HG02981 (cell line): ENCODE results near the gene GRB14.
"Not testable (repeated sequence)": the region's sequence is repeated elsewhere in the genome, so short reads cannot be mapped to it uniquely, and the experiment has no call there.

Experiments used
- ATAC-seq: cut with Tn5 transposase; IDR thresholded peaks from one replicate; pipeline ENCODE4 v1.9.1; 2021; ENCODE audit warnings: mild to moderate bottlenecking, moderate library complexity; ENCODE audit not compliant: unreplicated experiment

GRB14 gene

DNA sequence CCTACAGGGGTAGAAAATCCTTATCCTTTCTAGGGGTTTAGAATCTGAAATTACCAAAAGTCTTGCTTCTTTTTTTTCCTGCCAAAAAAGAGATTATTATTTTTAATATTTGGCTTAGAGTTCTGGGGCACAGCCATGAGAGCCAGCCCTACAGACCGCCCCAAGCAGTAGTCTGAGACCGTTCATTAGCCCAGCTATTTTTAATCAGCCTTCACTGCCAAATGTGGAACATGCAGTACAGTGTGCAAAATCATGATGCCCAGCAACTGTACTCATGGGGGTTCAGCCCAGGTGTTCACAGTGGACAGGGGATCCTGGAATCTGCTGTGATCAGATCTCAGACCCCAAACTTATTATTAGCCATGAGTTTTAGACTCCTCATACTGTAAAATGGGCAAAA, 60.4 kb downstream of the GRB14 start:
- ATAC-seq, result no peak

DNA sequence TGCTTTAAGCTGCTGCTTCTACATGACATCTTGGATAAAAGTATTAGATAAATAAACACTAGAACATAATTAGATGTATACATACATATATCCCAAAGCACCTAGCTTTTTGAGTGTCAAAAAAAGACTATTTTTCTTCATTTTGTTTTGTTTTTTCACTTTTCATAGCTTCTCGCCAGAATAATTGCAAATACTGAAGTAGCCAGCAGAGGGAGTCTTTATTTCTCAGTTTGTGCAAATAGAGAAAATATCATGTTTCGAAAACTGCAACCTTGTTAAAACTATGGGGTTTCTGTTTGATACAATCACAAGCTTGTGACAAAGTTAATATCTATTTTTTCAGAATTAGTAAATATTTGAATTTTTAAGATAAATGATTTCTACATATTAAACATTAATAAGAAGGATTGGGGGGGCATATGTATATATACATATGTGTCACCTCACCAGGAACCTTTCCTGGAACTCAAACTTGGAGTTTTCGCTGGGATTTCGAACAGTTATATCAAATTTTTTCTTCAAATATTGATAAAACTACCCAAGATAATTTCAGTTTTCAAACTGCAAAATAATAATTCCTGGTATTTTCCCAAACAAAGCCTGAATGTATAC, 61.0 kb downstream of the GRB14 start:
- no peak for ATAC-seq

DNA sequence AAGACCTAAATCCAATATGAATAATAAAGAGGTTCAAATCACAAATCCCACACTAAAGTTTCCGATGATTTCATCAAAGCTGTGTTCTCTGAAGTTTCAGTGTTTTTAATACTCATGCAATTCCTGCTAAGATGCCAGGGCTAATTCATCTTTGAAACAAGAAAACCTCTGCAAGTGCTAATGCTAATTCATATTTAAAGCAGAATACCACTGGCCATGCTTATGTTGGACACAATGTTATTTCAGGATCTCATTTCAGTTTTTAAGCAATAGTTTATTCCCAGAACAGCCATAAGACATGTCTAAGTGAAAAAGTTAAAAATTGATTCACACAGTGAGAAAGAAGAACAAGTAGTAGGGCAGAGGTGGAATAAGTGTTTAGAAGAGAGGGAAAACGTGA, 62.8 kb downstream of the GRB14 start:
- ATAC-seq, result no peak

DNA sequence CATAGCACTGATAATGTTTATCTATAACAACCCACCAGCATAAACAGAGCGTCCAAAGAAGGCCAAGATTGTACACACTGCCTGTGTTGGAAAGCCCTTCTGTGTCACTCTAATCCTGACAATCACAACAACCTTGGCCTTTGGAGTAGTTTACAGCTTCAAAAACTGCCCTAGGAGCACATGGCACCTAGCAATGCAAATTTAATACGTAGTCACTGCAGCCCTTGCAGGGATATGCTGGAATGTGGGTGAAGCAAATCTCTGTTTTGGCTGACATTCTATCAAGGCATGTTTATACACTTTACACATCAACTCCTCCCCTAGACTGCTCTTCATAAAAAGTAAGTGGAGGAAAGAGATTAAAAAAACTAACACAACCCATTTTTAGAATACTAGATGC, 66.8 kb downstream of the GRB14 start:
- no peak for ATAC-seq

DNA sequence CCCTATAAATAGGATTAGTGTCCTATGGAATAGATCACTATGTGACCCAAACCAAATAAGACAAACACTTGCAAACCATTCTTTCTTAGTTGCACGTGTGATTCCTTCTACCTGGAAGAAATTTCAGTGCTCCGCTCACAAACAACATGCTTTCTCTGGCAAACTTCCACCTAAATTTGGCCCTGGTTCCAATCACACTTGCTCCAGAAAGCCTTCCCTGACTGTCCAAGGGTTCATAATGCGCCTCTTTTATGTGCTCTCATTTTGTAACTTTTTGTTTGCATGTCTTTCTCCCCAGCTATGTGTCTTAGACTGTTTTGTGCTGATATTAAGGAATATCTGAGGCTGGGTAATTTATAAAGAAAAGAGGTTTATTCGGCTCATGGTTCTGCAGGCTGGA, 69.8 kb downstream of the GRB14 start:
- no peak for ATAC-seq

DNA sequence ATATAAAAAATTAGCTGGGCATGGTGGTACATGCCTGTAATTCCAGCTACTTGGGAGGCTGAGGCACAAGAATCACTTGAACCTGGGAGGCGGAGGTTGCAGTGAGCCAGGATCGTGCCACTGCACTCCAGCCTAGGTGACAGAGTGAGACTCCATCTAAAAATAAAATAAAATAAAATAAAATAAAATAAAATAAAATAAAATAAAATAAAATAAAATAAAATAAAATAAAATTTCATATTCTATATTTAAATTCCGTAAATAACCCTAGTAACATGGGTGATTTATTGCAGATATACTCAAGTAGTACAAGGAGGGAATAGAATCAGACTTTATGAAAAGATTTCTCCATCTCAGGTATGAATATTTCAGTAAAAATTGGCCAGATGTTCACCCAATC, 71.6 kb downstream of the GRB14 start:
- not testable (repeated sequence) for ATAC-seq

DNA sequence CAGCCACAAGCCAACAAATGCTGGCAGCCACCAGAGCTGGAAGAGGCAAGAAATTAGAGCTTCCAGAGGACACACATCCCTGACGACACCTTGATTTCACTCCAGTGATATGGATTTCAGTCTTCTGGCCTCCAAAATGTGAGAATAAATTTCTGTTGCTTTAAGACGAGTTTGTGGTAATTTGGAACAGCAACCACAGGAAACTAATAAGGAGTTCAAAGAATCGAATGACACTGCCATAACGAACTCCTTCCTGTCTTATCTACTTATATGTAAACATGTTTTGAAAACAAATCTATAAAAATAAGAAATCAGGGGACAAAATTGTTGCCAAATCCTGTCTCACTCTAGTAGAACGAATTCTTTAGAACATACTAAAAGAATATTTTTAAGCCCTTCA, 75.8 kb downstream of the GRB14 start:
- ATAC-seq, result no peak

DNA sequence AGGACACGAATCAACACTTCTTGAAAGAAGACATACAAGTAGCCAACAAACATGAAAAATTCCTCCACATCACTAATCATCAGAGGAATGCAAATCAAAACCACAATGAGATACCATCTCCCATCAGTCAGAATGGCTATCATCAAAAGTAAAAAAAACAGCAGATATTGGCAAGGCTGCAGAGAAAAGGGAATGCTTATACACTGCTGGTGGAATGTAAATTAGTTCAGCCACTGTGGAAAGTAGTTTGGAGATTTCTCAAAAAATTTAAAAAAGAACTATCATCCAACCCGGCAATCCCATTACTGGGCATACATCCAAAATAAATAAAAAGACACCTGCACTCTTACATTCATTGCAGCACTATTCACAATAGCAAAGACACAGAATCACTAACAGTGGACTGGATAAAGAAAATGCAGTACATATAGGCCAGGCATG, 78.7 kb downstream of the GRB14 start:
- no peak for ATAC-seq

DNA sequence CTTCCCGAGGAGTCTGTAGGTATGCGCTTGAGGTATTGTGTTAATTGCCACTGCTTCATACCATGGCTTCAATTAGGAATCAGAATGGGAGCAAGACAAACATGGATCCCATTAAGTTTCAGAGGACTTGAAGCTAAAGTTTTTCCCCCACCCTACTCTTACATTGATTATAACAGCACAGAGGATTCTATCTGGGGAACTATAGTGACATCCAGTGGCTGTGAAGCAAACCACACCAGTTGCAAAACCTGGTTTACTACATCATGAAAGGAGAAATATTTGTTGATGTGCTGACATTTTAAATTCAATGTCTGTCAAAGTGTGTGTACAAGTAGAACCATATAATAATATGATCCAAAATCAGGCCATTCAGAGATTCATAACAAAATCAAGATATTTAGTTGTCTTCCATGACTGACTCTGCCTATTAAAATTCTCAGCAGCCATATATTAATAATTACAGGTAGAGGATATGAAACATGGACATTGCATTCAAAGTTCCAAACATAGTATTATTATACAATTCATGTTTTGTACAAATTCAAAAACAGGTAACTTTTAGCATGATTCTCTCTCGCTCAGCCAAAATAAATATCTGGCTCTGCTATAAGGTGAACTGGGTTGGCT, 82.9 kb downstream of the GRB14 start:
- ATAC-seq, result peak; percentile 68

DNA sequence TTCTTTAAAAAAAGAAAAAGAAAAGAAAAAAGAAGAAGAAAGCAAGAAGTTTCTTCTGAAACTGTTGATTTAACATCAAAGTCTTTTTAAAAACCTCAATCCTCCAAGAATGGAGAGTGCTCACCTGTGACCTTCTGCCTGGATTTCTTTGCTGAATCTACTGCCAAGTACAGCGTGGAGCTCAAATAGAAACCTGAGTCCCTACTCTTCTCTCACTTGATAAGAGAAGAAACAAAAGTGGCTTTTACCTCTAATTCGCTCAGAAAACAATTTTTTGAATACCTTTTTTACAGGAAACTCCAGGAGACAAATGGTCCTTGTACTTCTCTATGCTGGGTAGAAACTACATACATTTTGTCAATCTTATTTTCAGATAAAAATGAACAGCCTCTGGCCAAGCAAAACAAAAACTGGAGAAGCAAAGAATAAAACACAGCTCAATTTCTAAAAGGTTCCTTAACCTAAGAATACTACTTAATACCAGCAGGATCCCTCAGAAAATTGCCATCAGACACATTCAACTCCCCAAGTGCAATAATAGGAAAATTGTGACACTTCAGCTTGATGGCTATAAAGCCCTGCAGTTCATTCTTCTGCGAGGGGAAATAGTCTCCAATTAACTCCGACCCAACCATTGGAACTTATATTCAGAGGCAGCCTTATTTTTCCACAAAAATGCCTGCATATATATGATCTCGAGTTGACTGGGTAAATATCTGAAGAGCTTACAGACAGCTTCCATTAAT, 85.8 kb downstream of the GRB14 start:
- no peak for ATAC-seq

DNA sequence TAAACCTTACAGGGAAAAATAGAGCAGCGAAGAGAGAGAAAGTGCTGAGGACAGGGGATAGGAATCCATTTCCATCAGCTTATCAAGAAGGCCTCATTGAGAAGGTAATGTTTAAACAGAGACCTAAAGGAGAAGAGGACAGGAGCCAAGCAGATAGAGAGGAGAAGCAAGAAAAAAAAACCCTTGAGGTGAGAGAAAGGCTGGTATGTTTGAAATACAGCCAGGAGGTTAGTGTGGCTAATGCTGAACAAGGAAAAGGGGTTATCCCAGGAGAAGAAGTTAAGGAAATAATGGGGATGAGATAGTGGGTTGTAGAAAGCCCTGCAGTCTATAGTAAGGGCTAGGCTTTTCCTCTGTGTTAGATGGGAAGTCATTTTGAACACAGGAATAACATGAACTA, 90.8 kb downstream of the GRB14 start:
- ATAC-seq, result no peak

DNA sequence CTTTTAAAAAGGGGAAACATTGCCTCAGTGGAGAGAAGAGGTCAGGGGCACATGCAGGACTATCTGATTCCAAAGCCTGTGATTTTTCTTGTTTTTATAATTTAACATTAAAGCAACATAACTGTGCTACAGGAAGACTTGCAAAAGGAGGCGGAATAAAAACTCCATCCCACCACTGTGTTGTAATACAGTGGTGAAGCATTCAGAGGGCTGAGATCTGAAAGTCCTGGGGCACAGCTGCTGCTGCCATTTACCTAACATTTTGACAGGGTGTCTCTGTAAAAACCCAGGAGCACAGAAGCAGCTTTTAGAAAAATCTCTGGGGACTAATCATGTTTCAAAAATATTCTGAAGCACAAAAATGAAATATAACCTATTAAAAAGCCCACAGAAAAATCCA, 97.6 kb downstream of the GRB14 start:
- ATAC-seq, result no peak

DNA sequence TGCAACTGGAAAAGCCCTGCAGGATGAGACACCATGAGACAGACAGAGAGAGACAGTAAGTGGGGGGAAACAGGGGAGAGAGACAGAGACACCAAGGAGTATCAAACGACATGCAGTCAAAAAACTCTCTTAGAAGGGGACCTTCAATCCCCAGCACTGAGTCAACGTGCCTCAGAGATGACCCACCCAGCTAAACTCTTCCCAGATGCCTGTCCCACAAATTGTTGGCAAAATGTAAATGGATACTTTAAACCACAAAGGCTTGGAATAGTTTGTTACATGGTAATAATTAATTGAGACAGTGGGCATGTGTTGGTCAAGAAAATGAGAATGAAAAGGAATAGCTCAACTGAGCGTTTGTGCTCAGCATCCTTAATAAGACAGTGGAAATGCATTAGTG, 98.3 kb downstream of the GRB14 start:
- no peak for ATAC-seq

DNA sequence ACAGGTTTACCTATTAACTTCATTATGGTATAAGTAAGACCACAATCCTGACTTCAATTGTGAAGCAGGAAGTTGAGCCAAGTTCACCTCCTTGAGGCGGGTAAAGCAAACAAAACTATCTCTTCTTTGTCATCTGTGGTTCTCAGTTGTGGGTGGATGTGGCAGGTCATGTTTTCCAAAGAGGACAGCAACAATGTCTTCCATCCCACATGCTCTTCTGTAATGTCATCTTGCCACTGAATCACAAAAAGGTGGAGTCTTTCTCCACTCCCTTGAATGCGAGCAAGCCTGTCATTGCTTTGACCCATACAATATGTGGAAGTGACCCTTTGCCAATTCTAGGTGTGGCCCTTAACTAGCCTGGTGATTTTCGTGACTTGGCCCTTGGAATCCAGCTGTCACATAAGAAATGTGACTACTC, 98.7 kb downstream of the GRB14 start:
- ATAC-seq, result no peak

DNA sequence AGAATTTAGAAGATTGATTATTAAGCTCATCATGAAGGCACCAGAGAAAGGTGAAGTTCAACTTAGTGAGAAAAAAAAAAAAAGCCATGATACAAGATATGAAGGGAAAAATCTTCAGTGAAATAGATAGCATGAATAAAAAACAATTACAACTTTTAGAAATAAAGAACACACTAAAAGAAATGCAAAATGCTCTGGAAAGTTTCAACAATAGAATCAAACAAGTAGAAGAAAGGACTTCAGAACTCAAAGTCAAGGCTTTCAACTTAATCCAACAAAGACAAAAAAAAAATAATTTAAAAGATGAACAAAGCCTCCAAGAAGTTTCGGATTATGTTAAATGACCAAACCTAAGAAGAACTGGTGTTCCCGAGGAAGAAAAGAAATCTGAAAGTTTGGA, 105.5 kb downstream of the GRB14 start:
- ATAC-seq, result no peak

DNA sequence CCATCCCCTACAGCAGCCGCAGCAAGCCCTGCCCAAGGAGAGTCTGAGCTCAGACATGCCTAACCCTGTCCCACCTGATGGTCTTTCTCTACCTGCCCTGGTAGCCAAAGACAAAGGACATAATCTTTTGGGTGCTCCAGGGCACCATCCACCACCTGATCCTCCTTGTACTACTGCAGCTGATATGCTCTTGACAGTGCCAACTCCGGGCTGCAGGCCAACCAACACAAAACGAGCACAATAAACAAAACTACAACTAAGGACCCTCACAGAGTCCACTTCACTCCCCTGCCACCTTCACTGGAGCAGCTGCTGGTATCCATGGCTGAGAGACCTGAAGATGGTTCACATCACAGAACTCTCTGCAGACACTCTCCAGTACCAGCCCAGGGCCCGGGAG, 106.3 kb downstream of the GRB14 start:
- no peak for ATAC-seq

DNA sequence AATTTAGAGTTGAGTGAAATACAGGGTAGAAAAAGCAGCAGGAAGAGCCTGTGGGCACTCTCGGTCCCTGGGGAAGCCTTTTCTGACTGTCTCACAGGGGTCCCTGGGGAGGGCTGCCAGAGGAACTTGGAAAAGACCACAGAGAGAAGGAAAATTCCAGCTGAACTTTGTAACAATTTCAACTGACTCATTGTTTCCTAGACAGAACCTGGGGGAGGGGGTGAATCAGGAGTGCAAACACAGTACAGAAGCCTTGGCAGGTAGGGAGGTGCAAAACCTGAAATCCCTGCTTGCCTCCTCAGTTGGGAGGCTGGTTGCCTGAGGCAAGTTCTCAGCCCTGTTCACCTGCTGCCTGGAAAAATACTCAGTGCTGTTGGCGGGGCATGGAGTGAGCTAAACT, 106.8 kb downstream of the GRB14 start:
- no peak for ATAC-seq

DNA sequence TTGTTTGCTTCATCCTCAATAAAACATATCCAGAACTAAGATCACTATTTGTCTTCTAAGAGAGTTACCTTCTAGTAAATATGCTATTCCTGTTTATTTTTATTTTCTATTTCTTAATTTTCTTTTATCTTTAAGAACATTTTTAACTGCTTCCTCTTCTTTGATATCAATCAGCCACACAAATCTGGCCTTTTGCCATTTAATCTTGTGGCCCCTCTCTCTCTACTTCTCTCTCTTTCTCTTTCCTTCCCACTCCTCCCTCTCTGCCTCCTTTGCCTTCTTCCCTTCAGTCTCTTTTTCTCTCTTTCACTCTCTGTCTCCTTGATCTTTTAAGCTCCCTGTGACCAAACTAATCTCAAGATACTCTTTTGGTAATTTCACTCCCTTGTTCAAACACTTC, 108.4 kb downstream of the GRB14 start:
- no peak for ATAC-seq

DNA sequence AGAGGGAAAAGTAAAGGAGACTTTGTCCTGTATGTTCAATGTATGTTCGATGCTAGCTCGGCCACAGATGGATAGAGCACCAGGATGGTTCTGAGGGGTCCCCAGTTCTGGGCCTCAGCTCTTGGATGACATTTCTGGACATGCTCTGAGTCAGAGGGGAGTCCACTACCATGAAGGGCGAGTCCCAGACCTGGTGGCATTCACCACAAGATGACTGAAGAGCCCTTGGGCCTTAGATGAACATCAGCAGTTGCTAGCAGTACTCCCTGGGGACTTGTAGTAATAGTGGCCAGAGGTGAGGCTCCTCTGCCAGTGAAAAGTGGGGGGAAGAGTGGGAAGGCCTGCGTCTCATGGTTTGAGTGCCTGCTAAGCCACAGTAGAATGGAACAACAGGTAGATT, 109.5 kb downstream of the GRB14 start:
- no peak for ATAC-seq

DNA sequence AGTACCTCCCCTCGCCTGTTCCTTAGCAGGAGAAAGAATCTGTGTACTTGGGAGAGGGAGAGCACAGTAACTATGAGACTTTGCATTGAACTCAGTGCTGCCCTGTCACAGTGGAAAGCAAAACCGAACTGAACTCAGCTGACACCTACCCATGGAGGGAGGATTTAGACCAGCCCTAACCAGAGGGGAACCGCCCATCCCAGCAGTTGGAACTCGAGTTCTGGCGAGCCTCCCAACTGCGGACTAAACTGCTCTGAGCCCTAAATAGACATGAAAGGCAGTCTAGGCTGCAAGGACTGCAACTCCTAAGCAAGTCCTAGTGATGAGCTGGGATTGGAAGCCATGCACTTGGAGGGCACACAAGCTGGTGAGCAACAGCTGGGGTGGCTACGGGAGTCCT, 110.4 kb downstream of the GRB14 start:
- no peak for ATAC-seq

DNA sequence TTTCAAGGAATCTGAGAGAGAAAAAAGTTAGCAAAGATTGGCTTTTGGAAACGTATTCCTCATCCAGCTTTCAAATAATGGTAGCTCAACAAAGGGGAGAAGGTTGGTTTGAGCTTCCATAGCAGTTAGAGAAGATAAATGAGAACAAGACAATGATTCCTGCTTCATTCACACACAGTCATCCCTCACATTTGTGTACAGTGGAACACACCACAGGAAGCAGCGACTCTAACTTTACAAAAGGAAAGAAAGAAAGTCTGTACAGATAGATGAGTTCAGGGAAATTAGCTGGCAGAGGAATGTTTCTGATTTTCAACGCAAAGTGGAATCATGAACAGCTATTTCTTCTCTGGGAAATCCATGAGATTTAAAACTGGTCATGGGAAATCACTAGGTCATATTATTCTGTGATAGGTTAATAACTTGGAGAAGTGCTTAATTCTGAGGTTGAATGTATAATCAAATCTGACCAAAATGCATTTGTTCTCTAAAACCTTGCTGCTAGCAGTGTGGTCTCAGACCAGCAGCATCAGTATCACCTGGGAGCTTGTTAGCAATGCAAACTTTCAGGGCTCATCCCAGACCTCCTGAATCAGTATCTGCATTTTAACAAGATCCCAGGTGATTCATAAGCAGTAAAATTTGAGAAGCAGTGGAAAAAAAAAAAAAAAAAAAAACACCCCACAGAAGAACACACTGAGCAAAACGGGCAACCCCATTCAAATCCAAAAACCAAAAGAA, 112.0 kb downstream of the GRB14 start:
- no peak for ATAC-seq

DNA sequence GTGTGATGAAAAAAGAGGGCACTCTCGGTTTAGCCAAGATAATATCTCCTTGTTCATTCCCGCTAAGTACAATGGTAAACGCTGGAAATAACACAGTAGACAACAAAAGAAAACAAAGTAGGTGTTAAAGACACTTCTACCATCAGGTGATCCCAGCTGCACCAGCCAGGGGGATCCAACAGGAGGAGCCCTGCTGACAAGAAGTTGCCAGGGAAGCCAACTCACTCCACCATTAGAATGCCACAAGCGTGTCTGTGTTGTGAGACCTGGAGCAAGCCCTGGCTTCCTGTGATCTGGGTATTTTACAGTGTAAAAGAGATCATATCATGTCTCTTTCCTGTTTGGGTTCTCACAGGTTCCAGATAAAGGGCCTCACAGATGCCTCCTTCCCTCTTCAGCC, 117.0 kb downstream of the GRB14 start:
- ATAC-seq, result no peak
